Measurements from ENCODE around the gene AMMECR1L.

Gene AMMECR1L

GRCh38 chr2:127893033-127893432, 7.3 kb upstream of the AMMECR1L start:
- TF ChIP-seq, protein P1, sequence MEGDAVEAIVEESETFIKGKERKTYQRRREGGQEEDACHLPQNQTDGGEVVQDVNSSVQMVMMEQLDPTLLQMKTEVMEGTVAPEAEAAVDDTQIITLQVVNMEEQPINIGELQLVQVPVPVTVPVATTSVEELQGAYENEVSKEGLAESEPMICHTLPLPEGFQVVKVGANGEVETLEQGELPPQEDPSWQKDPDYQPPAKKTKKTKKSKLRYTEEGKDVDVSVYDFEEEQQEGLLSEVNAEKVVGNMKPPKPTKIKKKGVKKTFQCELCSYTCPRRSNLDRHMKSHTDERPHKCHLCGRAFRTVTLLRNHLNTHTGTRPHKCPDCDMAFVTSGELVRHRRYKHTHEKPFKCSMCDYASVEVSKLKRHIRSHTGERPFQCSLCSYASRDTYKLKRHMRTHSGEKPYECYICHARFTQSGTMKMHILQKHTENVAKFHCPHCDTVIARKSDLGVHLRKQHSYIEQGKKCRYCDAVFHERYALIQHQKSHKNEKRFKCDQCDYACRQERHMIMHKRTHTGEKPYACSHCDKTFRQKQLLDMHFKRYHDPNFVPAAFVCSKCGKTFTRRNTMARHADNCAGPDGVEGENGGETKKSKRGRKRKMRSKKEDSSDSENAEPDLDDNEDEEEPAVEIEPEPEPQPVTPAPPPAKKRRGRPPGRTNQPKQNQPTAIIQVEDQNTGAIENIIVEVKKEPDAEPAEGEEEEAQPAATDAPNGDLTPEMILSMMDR (IDR thresholded peaks at IDR 0.05) = no peak

GRCh38 chr2:127891811-127892210, 6.1 kb upstream of the AMMECR1L start:
- TF ChIP-seq, protein P1 (IDR thresholded peaks at IDR 0.05) = no peak

DNA sequence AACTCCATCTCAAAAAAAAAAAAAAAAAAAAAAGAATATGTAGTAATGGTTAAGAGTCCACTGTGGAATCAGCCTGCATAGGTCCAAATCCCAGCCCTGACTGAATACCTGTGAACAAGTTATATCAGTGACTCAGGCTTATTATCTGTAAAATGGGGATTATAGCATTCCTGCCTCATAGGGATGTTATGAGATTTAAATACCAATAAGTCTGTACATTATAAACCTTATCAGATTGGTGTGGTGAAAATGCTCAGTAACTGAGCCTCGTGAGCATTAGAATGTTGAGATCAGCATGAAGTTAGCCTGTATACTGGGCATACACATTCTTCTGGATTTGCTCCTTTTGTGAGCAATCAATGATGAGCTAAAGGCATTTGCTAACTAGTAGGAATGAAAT, 3.0 kb upstream of the AMMECR1L start:
- TF ChIP-seq, protein P1 (IDR thresholded peaks at IDR 0.05) = no peak

- TF ChIP-seq, protein P1 (IDR thresholded peaks at IDR 0.05) = no peak
Measured at GRCh38 chr2:127887776-127888130, 2.0 kb upstream of the AMMECR1L start.

DNA sequence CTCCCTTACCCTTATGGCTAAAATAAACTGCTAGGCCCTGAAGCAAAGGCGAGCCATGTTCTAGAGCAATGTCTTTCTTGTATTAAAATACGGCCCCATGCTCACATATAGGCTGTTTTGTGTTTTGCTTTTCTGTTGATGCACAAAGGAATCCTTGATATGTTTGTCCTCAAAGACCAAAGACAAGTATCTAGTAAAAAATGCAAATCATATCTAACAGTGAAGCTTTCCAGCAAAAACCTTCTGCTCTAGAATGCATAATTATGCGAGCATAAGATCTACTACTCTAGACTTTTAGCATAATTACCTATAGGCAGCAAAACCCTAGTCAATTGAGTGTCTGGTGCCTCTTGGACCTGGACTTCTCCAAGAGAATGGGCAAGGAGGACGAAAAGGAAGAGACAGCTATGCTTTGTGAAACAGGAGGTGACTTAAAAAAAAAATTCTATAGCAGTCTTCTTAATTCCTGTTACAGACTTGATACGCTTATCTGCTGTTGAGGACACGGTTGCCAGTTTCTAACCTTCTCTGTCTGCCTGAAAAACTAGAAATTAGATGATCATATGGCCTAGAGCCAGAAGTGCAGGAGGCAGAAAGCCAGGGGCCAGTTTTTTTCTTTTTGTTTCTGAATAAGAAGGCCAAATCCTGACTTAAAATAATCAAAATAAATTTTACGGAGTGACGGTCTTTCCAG, 1.5 kb upstream of the AMMECR1L start:
- TF ChIP-seq, protein P1 (IDR thresholded peaks at IDR 0.05) = no peak

DNA sequence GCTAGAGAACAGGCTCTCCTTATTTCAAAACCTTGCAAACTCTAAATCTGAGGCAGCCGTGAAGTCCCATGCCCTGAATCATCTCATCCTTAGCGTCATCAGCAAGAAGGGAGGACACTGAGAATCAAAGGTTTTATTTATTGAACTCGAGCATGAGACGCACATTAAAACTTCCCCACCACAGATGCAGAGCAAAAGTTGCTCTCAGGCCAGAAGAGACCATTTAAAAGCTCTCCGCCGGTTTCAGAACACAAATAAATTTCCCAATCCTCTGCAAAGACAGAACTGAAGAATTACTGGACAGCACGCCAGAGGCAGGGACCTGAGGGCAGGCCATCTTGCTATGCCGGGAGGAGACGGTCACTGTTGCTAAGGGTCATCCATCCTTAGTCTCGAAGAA, 1.3 kb downstream of the AMMECR1L start:
- TF ChIP-seq, protein P1 (IDR thresholded peaks at IDR 0.05) = no peak

DNA sequence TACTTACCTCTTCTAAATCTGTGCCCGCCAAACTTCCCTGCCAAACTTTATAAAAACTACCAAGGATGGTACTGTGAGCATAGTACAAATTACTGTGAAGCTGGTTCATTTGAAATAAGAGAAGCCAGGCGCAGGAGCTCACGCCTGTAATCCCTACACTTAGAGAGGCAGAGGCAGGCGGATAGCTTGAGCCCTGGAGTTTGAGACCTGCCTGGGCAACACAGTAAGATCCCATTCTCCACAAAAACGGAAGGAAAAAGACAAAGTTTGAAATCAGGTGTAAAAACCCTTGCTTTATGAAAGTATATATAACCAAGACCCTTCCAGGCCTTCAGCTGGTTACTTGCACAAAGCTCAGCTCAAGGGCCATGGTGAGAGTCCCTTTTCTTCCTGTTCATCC, 5.9 kb downstream of the AMMECR1L start:
- TF ChIP-seq, protein P1 (IDR thresholded peaks at IDR 0.05) = no peak

DNA sequence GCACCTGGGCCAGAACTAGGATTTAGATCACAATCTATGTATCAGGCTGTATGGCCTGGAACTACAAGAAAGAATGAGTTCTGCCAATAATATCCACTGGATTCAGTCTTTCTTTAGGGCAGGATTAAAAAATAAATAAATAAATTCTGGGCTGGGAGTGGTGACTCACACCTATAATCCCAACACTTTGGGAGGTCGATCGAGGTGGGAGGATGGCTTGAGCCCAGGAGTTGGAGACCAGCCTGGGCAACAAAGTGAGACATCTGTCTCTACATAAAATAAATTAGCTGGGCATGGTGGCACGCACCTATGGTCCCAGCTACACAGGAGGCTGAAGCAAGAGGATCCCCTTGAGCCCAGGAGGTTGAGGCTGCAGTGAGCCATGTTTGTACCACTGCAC, 8.1 kb downstream of the AMMECR1L start:
- TF ChIP-seq, protein P1 (IDR thresholded peaks at IDR 0.05) = no peak
